ENCODE data around the gene DNMBP.

DNA sequence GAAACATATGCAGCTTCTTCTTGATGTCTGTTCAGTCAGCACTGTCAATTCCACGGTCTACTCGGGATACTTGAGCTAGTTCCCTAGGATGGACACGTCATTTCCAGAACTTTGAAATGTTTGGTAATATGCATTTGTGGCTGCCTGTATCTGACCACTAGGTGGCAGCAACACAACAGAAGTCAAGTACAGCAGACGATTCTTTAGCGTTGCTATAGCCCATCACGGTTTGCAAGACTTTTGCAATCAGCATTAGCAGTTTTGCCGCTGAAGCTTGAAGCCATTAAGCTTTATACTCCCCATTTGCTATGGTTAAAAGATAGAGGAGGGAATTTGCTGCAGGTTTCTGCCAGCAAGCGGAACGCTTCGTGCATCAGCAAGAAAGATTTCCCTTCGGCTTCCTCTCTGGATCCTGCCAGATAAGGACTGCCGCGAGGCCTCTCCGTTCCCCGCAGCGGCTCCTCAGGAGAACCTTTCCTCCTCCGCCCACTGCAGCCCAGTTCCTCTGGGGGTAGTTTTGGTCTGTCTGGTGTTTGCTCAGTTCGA lies 163.8 kb downstream of the DNMBP start:
- TF ChIP-seq, protein P1, sequence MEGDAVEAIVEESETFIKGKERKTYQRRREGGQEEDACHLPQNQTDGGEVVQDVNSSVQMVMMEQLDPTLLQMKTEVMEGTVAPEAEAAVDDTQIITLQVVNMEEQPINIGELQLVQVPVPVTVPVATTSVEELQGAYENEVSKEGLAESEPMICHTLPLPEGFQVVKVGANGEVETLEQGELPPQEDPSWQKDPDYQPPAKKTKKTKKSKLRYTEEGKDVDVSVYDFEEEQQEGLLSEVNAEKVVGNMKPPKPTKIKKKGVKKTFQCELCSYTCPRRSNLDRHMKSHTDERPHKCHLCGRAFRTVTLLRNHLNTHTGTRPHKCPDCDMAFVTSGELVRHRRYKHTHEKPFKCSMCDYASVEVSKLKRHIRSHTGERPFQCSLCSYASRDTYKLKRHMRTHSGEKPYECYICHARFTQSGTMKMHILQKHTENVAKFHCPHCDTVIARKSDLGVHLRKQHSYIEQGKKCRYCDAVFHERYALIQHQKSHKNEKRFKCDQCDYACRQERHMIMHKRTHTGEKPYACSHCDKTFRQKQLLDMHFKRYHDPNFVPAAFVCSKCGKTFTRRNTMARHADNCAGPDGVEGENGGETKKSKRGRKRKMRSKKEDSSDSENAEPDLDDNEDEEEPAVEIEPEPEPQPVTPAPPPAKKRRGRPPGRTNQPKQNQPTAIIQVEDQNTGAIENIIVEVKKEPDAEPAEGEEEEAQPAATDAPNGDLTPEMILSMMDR (IDR thresholded peaks at IDR 0.05), result peak; percentile 81 to 95 (median 93)
- TF ChIP-seq POLR2A (IDR thresholded peaks at IDR 0.05), result no peak

Data from tibial nerve (tissue), 3 donors.